KOPT-K1 (cell line): Measurements from ENCODE around the gene ADAT3.

ENCODE experiments used
- H3K27ac ChIP-seq: fragments of 200-600 bp; sonication (generic); 2 replicates; pipeline ENCODE4 v1.5.1; 2016; ENCODE audit warnings: antibody characterized with exemption, mild to moderate bottlenecking, low read depth, low read length; ENCODE audit not compliant: poor library complexity, severe bottlenecking
- H3K36me3 ChIP-seq: fragments of 200-600 bp; sonication (generic); 2 replicates; pipeline ENCODE4 v1.5.1; 2017; ENCODE audit warnings: antibody characterized with exemption, mild to moderate bottlenecking, low read length, moderate library complexity; ENCODE audit not compliant: insufficient read depth
- H3K9me3 ChIP-seq: fragments of 200-600 bp; sonication (generic); 2 replicates; pipeline ENCODE4 v1.5.1; 2017; ENCODE audit warnings: antibody characterized with exemption, low read length, mild to moderate bottlenecking; ENCODE audit not compliant: insufficient read depth, poor library complexity, severe bottlenecking

The ADAT3 gene

DNA sequence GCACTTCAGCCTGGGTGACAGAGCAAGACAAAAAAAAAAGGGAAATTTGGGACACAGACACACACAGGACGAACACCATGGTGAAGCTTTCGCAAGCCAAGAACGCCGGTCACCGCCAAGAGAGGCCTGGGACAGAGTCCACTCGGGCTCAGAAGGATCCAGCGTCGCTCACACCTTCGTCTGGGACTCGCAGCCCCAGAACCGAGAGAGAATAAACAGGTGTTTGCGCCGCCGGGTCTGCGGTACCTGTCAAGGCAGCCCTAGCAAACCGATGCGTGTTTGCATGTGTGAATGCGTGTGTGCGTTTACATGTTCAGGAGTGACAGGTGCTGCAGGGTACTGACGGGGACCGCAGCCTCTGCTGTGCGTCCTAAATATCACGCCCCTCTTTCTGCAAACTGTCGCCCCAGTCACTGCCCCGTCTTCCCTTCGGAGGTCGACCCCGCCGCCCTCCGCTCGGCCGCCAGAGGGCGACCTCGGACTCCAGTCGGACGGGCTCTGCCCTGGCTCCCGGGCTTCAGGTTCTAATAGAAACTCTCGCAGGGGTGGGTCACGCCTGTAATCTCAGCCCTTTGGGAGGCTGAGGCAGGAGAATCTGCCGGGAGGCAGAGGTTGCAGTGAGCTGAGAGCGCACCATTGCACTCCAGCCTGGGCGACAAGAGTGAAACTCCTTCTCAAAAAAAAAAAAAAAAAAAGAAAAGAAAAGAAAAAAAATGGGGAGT, 24.0 kb downstream of the ADAT3 start:
- peaks cover 15% of the 10 kb centered on the region for H3K36me3 ChIP-seq
- H3K9me3 ChIP-seq: peaks cover 10% of the 10 kb centered on the region
- no peak overlapping the region for H3K27ac ChIP-seq

DNA sequence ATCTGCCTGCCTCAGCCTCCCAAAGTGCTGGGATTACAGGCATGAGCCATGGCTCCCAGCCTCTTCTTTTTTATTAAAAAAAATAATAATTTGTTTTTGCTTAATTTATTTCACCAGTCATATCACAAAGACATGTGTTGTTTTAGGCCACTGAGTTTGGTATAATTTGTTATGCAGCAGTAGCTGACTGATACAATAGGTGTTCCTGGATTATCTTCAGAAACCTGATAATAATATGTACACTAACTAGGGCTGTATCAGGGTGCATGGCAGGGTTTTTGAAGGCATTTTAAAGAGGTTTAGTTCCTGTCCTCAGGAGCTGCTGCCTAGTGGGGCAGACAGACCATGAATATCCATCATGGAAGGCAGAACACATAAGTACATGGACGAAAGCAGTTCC, 26.2 kb downstream of the ADAT3 start:
- H3K9me3 ChIP-seq: peaks cover 10% of the 10 kb centered on the region
- no peaks in the 10 kb centered on the region for H3K36me3 ChIP-seq

DNA sequence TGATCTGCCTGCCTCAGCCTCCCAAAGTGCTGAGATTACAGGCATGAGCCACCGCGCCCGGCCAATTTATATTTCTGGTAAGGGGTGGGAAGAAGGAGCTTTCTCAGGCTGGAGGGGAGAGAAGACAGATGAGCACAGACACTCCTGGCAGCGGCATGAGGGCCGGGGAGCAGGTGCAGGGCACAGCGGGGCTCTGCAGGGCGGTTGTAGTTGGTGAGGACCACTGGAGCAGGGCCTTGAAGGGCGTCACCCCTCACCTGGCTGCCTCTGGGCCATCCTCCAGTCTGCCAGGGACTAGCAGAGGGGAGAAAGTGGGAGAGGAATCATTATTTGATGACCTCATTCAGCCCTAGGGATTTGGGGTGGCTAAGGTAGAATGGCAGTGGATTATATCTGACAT, 27.2 kb downstream of the ADAT3 start:
- H3K36me3 ChIP-seq: no peaks in the 10 kb centered on the region
- H3K27ac ChIP-seq: no peak overlapping the region
- peaks cover 10% of the 10 kb centered on the region for H3K9me3 ChIP-seq

More for the DNA sequence above, 26.2 kb downstream of the ADAT3 start:
- no peak overlapping the region for H3K27ac ChIP-seq

DNA sequence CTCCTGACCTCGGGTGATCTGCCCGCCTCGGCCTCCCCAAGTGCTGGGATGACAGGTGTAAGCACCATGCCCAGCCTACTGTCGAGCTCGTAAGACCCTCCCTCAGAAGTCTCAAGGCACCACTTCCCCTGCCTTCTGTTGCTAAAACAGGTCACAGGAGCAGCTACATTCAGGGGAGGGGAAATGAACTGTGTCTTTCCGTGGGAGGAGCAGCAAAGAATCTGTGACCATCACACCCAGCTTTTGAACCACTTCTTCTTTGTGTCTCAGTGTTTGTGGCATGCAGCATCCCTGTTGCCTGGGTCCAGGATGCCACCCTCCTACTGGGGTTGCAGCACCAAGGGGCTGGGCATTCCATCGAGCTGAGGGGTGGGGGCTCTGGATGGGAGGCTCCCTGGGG, 28.0 kb downstream of the ADAT3 start:
- no peaks in the 10 kb centered on the region for H3K36me3 ChIP-seq
- H3K9me3 ChIP-seq: peaks cover 10% of the 10 kb centered on the region
- H3K27ac ChIP-seq: no peak overlapping the region

DNA sequence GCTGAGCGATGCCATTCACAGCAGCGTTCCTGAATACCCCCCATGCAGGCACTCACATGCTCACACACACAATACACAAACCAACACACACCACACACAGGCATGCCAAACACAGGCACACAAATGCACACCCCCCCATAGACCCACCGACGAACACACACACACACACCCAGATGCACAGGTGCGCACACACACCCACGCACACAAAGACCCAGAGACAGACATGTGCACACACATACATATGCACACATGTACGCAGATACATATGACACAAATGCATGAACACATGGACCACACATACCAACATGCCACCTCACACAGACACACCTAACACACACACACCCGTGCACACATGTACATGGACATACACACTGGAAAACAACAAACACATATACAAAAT, 28.7 kb downstream of the ADAT3 start:
- Histone ChIP-seq H3K9me3 (peaks cover 10% of the 10 kb centered on the region), H3K27ac (no peak overlapping the region), H3K36me3 (no peaks in the 10 kb centered on the region)

DNA sequence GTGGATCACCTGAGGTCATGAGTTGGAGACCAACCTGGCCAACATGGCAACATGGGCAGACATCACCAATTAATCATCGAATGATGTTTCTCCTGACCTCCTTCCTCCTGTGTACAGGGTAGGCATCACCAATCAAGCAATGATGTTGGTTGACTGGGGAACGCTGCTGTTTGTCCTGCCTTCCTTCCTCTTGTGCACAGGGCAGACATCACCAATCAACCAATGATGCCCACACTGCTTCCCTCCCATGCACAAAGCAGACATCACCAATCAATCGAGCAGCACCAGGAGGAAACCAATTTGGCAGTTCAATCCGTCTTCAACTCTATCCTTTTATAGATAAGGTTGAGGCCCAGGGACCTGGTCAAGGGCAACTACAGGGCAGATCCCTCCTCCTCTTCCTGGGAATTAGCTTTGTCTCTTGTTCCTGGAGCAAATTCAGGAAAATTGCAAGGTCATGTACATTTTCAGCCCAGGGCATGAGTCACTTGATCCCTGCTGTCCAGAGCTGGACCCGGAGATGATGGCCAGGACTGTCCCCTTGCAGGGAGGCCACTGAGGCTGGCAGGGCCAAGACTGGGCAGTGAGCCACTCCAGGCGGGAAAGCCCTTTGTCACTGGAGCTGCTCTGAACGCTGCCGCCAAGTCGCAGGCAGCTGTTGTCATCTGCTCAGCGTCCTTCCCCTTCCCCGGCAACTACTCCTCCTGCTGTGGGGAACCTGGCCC, 30.4 kb downstream of the ADAT3 start:
- H3K9me3 ChIP-seq: peaks cover 10% of the 10 kb centered on the region
- H3K27ac ChIP-seq: no peak overlapping the region
- no peaks in the 10 kb centered on the region for H3K36me3 ChIP-seq

DNA sequence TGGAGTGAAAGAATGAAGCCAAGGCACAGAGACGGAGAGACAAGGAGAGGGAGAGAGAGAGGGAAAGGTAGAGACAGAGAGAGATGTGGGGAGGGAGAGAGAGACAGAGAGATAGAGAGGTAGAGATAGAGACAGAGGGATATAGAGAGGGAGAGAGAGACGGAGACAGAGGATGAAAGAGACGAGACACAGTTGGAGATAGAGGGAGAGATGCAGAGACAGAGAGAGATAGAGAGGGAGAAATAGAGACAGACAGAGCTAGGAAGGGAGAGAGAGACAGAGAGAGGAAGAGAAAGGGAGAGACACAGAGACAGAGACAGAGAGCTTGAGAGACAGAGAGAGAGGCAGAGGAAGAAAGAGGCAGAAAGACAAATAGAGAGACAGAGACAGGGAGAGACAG, 31.2 kb downstream of the ADAT3 start:
- no peak overlapping the region for H3K27ac ChIP-seq
- peaks cover 10% of the 10 kb centered on the region for H3K9me3 ChIP-seq
- H3K36me3 ChIP-seq: no peaks in the 10 kb centered on the region

DNA sequence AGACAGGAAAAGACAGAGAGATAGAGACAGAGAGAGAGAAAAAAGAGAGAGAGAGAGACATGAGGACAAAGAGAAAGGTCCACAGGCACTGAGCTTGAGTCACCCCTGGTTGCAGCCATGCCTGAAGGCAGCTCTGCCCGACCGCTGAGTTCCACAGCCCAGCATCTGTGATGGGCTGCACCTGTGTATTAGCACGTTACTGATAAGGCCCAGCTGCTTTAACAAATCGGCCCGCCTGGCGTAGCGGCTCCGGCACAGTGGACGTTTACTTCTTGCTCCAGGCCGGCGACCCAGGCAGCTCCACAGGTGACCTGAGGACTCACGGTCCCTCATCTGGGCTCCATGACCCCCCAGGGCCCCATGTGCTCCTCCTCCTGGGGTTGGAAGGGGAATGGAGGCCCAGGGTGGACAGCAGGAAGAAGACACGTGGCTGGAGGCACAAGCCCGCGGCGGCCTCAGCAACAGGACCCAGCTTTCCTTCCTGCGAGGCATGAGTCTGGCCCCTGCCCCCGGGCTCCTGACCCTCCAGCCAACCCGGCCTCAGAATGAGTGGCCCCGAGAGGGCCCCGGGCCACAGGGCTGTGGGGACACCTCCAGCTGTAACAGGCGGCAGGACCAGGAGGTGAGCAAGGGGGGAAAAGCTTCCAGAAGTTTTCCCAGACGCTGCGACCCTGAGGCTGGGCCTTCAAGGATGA, 31.9 kb downstream of the ADAT3 start:
- no peak overlapping the region for H3K27ac ChIP-seq
- no peaks in the 10 kb centered on the region for H3K36me3 ChIP-seq

DNA sequence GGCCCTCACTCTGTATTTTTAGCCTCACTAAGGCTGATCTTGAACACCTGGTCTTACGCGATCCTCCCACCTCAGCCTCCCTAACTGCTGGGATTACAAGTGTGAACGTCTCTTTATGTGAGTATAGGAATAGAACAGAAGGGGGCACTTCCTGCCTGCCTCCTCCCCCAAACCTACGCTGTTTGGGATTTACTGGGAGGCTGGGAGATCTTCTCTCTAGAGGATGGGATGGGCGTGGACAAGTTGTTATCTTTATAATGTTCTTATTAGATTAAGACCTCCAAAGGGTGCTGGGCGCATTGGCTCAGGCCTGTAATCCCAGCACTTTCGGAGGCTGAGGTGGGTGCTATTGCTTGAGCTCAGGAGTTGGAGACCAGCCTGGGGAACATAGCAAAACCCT, 32.9 kb downstream of the ADAT3 start:
- Histone ChIP-seq H3K9me3 (no peaks in the 10 kb centered on the region), H3K27ac (no peak overlapping the region), H3K36me3 (no peaks in the 10 kb centered on the region)

More for the DNA sequence above, 31.9 kb downstream of the ADAT3 start:
- H3K9me3 ChIP-seq: peaks cover 6% of the 10 kb centered on the region

DNA sequence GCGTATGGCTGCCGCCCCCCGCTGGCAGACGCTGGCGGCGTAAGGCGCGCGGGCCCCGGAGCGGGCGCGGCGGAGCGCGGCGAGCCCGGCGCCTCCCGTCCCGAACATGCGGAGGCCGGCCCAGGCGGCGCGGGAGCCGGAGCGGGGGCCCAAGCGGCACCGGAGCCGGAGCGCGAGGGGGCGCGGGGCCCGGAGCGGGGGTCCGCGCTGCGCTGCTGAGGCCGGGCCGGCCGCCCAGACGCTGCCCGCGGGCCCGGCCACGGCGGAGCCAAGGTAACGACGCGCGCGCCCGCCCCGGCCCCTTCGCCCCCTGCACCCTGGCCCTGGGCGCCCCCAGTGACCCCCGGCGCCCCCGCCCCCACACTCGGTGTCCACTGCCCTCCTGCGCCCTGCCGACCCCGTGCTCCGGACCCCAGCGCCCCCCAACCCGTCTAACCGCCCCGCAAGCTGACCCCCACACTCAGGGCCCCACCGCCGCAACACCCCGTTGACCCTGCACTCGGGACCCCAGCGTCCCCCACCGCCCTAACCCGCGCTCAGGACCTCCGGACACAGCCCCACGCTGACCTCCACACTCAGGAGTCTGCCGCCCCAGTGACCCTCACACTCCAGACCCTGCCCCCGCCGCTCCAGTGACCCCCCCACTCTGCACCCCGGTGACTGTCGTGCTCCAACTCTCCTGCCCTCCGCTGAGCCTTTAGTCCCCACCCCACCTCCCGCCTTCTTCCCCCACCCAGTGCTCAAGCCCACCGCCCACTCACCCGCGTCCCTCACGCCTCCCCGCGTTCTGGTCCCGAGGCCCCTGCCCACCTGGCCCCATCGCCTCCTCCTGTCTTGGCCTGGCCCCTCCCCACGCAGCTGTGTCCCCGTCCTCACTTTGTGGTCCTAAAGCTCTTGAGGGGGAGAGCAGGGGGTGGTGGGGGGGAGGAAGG, 36.2 kb downstream of the ADAT3 start, which contains the start of gene CSNK1G2:
CSNK1G2 (plus strand) TSS at position 27 of the 932 bp plus-strand sequence. CDS start 28,601 bp downstream, outside the sequence.
- Histone ChIP-seq H3K27ac (peak within 1 kb of the TSS; percentile 85), H3K9me3 (no peaks in the 10 kb centered on the region), H3K36me3 (no peaks in the 10 kb centered on the region)

DNA sequence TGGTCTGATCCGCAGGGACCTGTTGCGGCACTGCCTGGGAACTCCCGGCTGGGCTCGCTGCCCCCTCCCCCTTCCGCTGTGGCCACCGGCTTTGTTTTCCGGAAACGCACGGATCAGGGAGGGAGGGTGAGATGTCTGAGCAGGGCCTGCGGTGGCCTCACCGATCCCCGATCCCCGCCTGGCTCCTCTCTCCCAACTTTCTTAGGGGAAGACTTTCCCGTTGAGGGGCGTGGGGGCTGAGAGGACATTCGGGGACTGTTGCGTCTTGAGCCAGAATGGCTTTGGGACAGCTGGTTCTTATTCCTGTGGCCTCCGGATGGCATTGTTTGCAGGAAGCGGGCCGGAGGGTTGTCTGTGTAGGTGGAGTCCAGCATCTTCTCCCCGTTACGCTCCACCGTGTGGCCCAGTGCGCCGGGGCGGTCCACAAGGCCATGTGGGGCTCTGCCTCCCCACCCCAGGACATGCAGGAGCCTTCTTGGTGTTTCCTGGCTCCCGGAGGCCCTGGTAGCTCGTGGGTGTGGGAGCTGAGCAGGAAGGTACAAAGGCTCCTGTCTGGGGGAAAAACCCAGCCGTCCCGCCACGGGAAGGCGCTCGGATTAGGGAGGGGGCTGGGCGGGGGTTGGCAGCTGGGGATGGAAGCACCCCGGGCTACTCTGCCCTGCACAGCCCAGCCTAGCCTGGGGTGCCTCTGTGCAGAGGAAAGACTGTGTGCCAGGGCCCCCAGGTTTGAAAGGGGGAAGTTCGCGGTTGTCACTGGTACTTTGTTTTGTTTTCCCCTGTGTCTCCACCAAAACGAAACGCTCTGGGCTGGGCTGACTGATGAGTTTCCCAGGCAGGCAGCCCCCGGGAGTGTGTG, 37.1 kb downstream of the ADAT3 start:
- Histone ChIP-seq H3K36me3 (peaks cover 6% of the 10 kb centered on the region; the same call in 1 of the 2 replicates), H3K27ac (peak overlapping the region; percentile 85), H3K9me3 (no peaks in the 10 kb centered on the region)

DNA sequence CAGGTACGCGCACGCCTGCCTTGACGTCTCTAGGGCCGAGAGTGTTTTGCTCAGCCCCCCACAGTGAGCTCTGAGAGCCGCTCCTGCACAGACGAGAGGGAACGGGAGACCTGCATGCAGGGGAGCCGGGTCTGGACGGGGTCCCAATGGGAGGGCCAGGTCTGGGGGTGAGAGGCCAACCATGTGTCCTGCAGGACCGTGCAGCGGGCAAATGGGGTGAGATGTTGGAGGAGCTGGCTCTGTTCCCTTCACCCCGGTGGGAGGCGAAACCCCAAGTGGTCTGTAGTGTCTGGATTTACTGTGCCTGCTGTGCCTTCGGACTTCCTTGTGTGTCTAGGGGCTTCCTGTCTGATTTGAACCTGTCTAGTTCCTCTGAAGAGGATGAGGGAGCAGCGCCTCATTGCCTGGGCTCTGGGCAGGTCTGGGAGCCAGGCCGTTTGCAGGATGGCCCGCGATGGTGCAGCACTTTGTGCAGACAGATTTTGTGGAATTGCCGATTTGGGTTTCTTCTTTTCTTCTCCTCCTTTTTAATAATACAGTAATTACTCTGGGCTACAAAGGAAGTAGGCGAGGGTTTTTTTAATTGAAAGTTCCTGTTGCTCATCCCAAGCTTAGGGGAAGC, 37.8 kb downstream of the ADAT3 start:
- no peaks in the 10 kb centered on the region for H3K9me3 ChIP-seq
- peaks cover 6% of the 10 kb centered on the region; the same call in 1 of the 2 replicates for H3K36me3 ChIP-seq
- H3K27ac ChIP-seq: peak overlapping the region; percentile 85

DNA sequence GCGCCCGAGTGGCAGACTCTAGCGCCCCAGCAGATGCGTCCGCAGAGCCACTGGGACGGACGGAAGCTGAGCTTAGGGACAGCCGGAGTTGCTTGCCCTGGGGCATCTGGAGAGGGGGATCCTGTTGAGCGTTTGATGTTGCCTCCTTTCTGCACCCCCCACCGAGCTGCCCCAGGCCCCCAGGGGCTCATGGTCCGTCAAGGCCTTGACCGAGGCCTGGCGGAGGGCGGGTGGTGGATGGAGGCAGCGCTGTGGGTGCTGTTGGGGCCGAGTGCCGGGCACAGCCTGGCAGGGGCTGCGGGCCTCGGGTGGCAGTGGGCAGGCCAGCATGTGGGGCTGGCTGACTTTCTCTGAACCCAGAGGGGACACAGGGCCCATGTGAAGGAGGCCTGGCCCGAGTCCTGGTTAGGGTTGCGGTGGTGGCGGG, 38.5 kb downstream of the ADAT3 start:
- H3K27ac ChIP-seq: peak overlapping the region; percentile 85

More for the DNA sequence above, 38.5 kb downstream of the ADAT3 start:
- Histone ChIP-seq H3K9me3 (no peaks in the 10 kb centered on the region), H3K36me3 (peaks cover 6% of the 10 kb centered on the region; the same call in 1 of the 2 replicates)
